ENCODE measurements around the gene COL15A1.

DNA sequence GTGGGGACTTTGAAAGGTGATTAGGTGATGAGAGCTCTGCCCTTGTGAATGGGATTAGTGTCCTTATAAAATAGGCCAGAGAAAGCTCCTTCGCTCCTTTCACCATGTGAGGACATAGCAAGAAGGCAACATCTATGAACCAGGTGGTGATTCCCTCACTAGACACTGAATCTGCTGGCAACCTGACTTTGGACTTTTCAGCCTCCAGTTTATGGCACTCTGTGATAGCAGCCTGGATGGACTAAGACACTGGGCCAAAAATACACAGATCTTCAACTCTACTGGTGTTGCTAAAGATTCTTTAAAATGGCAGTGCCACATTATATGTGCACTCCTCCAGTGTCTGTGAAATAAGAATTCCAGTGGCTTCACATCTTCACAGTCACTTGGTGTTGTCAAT is 41.2 kb upstream of the COL15A1 start:
- TF ChIP-seq EZH2phosphoT487 (IDR thresholded peaks at IDR 0.05; ENCODE audit: borderline replicate concordance) = no peak
- TF ChIP-seq CTCF (conservative IDR thresholded peaks at IDR 0.05; ENCODE audit: low read length) = no peak
